Smooth muscle cell of the brain vasculature (primary cell): Measurements from ENCODE around the gene EGLN1.

Experiments
- DNase-seq: peaks from one replicate; pipeline ENCODE4 v3.0.0-alpha.2; 2012; ENCODE audit warnings: low read depth, low spot score

Gene EGLN1

GRCh38 chr1:231421546-231421970 is 529 bp downstream of the EGLN1 start:
- no peak for DNase-seq

DNA sequence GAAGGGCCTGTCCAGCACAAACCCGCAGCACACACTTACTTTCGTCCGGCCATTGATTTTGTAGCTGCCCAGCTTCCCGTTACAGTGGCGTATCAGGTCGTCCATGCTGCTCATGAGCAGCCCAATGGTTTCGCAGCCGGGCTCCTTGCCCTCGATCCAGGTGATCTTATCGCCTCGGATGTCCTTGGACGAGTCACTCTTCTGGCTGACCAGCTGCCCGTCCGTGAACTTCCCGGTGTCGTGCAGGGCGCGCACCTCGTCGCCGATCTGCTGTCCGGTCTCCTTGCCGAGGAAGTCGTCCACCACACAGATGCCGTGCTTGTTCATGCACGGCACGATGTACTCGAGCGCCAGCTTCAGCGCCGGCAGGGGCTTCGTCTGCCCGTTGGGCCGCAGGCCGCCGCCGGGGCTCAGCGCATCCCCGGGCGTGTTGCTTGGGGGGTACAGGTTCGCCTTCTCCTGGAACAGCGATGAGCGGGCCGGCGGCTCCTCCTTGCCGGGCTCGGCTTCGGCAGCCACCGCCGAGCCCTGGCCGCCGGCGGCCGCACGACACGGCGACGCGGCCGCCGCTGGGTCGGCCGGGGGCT is 1.0 kb downstream of the EGLN1 start:
- DNase-seq: peak; percentile 23

DNA sequence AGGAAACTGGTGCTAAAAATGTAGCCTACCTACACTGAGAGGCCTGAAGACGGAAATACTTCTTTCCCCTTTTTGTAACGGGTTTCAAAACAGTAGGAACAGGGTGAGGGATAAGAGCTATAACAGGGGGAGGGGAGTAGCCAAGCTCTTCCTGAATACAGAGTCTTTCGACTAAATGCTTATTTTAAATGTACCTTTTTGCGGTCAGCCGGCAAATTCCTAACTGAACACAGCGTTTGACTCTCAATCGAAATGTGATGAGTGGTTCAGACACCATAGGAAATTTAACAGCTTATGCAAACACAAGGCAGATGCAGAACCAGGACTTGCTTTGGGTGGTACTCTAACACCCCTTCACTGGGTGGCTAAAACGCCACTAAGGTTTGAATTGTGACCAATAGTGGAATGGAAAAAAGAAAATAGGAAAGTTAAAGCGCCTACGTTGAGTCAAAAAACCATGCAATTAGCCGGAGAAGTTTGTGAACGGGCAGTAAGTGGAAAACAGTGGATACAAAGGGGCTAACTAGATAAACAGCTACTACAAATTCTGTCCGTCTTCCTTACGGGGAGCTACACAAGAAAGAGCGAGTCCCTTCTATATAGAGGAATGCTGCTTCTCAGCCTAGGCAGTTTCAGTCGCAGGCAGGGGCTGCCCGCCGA is 1.7 kb downstream of the EGLN1 start:
- DNase-seq: no peak

GRCh38 chr1:231419738-231420298 is 2.3 kb downstream of the EGLN1 start:
- no peak for DNase-seq

GRCh38 chr1:231419147-231419546 is 2.9 kb downstream of the EGLN1 start:
- no peak for DNase-seq

DNA sequence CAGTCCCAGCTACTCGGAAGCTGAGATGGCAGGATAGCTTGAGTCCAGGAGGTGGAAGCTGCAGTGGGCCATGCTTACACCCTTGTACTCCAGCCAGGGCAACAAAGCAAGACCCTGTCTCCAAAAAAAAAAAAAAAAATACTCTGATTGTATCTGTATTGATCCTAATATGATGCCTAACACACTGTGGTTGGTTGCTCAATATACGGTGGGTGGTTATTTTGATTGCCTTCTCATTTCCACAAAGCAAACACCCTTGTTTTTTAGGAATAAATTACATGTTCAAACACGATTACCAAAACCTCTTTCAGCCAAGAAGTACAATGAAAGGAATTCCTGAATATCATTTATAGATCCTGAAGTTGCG is 3.4 kb downstream of the EGLN1 start:
- DNase-seq: no peak

- no peak for DNase-seq
Measured at GRCh38 chr1:231418101-231418740, 3.9 kb downstream of the EGLN1 start.

- DNase-seq: no peak
Measured at GRCh38 chr1:231417513-231417912, 4.6 kb downstream of the EGLN1 start.

DNA sequence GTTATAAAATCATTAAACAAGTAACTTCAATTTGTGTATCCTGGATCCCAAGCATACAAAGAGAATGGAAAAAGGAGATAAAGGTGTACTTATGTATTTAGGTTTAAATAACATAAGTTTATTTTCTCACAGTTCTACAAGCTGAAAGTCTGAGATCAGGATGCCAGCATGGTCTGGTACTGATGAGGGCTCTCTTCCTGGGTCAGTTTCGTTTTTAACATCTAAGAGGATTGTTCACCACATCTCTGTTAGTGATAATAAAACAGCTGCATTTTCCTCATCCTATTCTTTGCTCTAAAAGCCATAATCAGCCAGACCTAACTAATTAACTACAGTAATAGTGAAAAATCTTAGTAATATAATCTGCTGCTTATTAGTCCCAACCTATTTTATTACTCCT is 5.2 kb downstream of the EGLN1 start:
- no peak for DNase-seq

GRCh38 chr1:231415018-231415583 is 7.0 kb downstream of the EGLN1 start:
- DNase-seq: no peak

- DNase-seq: no peak
Measured at GRCh38 chr1:231414260-231415016, 7.6 kb downstream of the EGLN1 start.

DNA sequence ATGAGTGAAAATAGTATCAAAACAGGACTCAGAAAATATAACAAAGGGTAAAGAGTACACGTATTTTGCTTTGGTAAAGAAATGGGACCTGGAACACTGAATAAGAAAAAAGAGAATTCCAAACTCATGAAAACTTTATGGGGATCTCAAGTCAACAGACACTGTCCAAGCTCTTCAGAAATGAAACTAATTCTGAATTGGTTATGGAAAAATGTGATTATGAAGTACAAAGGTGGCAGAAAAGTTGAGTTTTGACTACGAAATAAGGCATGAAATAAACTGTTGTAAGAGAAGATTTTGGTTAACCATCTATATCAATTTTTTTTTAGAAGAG is 8.4 kb downstream of the EGLN1 start:
- DNase-seq: no peak

DNA sequence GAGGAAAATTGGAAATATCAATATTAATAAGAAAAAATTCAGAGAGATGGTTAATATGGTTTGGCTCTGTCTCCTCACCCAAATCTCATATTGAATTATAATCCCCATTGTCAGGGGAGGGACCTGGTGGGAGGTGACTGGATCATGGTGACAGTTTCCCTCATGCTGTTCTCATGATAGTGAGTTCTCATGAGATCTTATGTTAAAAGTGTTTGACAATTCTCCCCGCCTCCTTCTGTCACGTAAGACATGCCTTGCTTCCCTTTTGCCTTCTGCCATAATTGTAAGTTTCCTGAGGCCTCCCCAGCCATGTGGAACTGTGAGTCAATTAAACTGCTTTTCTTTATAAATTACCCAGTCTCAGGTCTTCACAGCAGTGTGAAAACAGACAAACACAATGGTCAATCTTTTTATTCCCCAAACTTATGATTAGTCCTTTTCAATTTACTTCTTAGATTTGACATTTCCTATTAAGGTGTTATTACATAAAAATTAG is 11.0 kb downstream of the EGLN1 start:
- DNase-seq: no peak

GRCh38 chr1:231410036-231410612 is 12.0 kb downstream of the EGLN1 start:
- DNase-seq: no peak

- no peak for DNase-seq
Measured at GRCh38 chr1:231408528-231409094, 13.5 kb downstream of the EGLN1 start.

GRCh38 chr1:231407547-231408396 is 14.3 kb downstream of the EGLN1 start:
- DNase-seq: no peak

DNA sequence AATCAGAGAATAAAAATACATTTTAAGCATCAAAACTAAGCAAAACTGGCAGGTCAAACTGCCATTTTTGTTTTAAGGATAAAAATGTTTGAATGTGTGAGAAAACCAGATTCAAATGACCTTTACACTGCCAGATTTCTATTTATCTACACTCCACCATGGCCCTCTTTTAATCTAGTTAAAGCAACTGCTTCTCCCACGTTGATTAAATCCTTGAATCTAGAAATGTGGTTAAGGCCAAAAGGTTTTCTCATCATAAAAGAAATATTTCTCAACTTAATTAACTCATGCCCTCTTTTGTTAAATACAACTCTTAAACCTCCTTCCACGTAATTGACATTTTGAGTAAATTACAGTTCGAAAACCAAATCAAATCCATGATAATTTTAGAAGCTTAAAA is 15.0 kb downstream of the EGLN1 start:
- no peak for DNase-seq

DNA sequence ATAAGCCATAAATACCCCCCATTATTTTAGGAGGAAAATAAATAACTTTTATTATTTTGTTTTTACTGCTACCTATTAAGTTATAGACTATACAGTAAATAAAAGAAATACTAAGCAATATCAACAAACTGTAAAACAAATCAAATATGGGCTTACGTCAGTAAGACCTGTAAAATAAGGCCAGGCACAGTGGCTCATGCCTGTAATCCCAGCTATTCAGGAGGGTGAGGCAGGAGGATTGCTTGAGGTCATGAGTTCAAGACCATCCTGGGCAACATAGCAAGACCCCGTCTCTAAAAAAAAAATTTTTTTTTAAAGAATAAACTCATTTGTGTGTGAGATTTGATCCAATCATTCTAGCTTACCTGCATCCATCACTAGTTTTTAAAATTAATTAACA is 17.8 kb downstream of the EGLN1 start:
- DNase-seq: no peak

DNA sequence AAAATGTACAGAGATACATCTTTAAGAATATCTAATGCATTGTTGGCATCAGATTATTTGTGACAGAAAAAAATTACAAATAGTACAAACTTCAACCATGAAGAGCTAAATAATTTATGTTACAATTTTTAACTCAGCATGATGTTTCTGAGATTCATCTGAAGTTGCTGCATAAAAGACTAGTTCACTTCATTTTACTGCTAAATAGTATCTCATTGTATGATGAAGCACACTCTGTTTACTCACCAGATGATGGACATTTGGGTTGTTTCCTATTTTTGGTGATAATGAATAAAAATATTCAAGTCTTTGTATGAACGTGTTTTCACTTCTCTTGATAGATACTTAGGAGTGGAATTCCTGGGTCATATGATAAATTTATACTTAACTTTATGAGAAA is 20.6 kb downstream of the EGLN1 start:
- no peak for DNase-seq
